Endothelial cell of umbilical vein (primary cell): ENCODE measurements around the gene PLCH1. TPM values are rescaled to one million over a fixed set of nuclear protein-coding genes. Genes with fewer than 3 reads are reported as not detected.

Source experiments
- BruUV-seq: library from RNA; stranded (reverse); fragments of 400-500 nt; replicated peaks from 2 replicates; lab custom pipeline; 2021; lab: Mats Ljungman, UMichigan
- CTCF ChIA-PET: fragments of 300-600, 350-600 bp; sonication (Branson Sonifier 250); formaldehyde crosslinking; loops from one replicate; lab custom pipeline; 2021; ENCODE audit warnings: antibody characterized with exemption, inconsistent platforms; lab: Charles Lee
- POLR2A ChIA-PET: fragments of 300-600, 350-600 bp; sonication (Branson Sonifier 250); formaldehyde crosslinking; loops from one replicate; lab custom pipeline; 2021; ENCODE audit warnings: antibody characterized with exemption, inconsistent platforms; lab: Charles Lee
- DNase-seq: peaks from one replicate; pipeline ENCODE4 v3.0.0-alpha.2; 2011; ENCODE audit warnings: low read depth, low spot score
- FAIRE-seq: peaks from 2 replicates; lab custom pipeline; 2011; peaks lifted over from hg19 to GRCh38; lab: Jason Lieb, UNC
- H2AFZ ChIP-seq: 2 replicates; pipeline ENCODE4 v1.6.0; 2012; ENCODE audit warnings: low read depth, low read length, control low read depth, inconsistent platforms
- H3K27ac ChIP-seq: 2 replicates; pipeline ENCODE4 v1.5.1; 2011; ENCODE audit warnings: low read depth, mild to moderate bottlenecking, control low read depth, low read length, moderate library complexity; ENCODE audit not compliant: insufficient read depth
- H3K27me3 ChIP-seq, 2 experiments: 2 replicates each; pipeline versions ENCODE4 v1.6.0 to v1.6.1; 2011; ENCODE audit warnings: low read length in 2 of 2, mixed read lengths in 1 of 2; ENCODE audit not compliant: control insufficient read depth in 2 of 2, insufficient read depth in 2 of 2
- H3K36me3 ChIP-seq, 2 experiments: 2 replicates in 1 of 2; 3 replicates in 1 of 2; pipeline ENCODE4 v1.5.1; 2011; ENCODE audit warnings: low read length in 2 of 2, mild to moderate bottlenecking in 1 of 2, moderate library complexity in 1 of 2; ENCODE audit not compliant: control insufficient read depth in 2 of 2, insufficient read depth in 2 of 2; ENCODE audit errors: extremely low read depth in 1 of 2
- H3K4me1 ChIP-seq: 3 replicates; pipeline ENCODE4 v1.5.1; 2011; ENCODE audit warnings: mild to moderate bottlenecking, low read length; ENCODE audit not compliant: control insufficient read depth, insufficient read depth; ENCODE audit errors: extremely low read depth
- H3K4me2 ChIP-seq: 2 replicates; pipeline ENCODE4 v1.6.1; 2011; ENCODE audit warnings: low read length, control low read depth, mixed read lengths; ENCODE audit not compliant: insufficient read depth
- H3K4me3 ChIP-seq, 3 experiments: fragments of 200-600 bp in 1 of 3; sonication (generic), shearing (Covaris generic) in 1 of 3; replicated peaks in 1 of 3; 2 replicates each; pipeline ENCODE4 v1.5.1; 2011 to 2016; ENCODE audit warnings: control low read depth in 3 of 3, low read length in 3 of 3, mild to moderate bottlenecking in 2 of 3, inconsistent platforms in 1 of 3, low read depth in 1 of 3, moderate library complexity in 1 of 3; ENCODE audit not compliant: insufficient read depth in 1 of 3
- H3K79me2 ChIP-seq: 2 replicates; pipeline ENCODE4 v1.6.0; 2012; ENCODE audit warnings: low read length, inconsistent platforms; ENCODE audit not compliant: control insufficient read depth, insufficient read depth
- H3K9ac ChIP-seq: replicated peaks from 2 replicates; pipeline ENCODE3; 2011; ENCODE audit warnings: low read length, control low read depth; ENCODE audit not compliant: insufficient read depth; ENCODE audit errors: extremely low read depth
- H3K9me1 ChIP-seq: replicated peaks from 3 replicates; pipeline ENCODE4 v1.6.0; 2011; ENCODE audit warnings: mild to moderate bottlenecking, low read length; ENCODE audit not compliant: control insufficient read depth, insufficient read depth; ENCODE audit errors: extremely low read depth
- H3K9me3 ChIP-seq: replicated peaks from 2 replicates; pipeline ENCODE4 v1.5.1; 2012; ENCODE audit warnings: low read length, inconsistent platforms; ENCODE audit not compliant: control insufficient read depth, insufficient read depth
- H4K20me1 ChIP-seq: replicated peaks from 2 replicates; pipeline ENCODE3; 2011; ENCODE audit warnings: mild to moderate bottlenecking, low read length; ENCODE audit not compliant: control insufficient read depth, insufficient read depth; ENCODE audit errors: extremely low read depth
- CTCF ChIP-seq, 2 donors: IDR thresholded peaks; 1 replicate in 1 of 2; 2 replicates in 1 of 2; pipeline ENCODE4 v1.5.1; 2011; ENCODE audit warnings: low read length in 2 of 2, mild to moderate bottlenecking in 2 of 2, moderate library complexity in 2 of 2, control low read depth in 1 of 2, inconsistent platforms in 1 of 2, low read depth in 1 of 2; ENCODE audit not compliant: insufficient read depth in 1 of 2; ENCODE audit errors: extremely low read depth in 1 of 2
- EZH2 ChIP-seq: IDR thresholded peaks from 2 replicates; pipeline ENCODE4 v1.6.1; 2012; ENCODE audit warnings: borderline replicate concordance, low read depth, mild to moderate bottlenecking, moderate library complexity, low read length, inconsistent platforms; ENCODE audit not compliant: severe bottlenecking
- GATA2 ChIP-seq: IDR thresholded peaks from 2 replicates; pipeline ENCODE4 v1.7.0; 2011; ENCODE audit warnings: low read depth, mild to moderate bottlenecking, moderate library complexity, mixed read lengths, low read length; ENCODE audit not compliant: insufficient read length, insufficient read depth
- MAX ChIP-seq: IDR thresholded peaks from 2 replicates; pipeline ENCODE4 v1.6.1; 2011; ENCODE audit not compliant: insufficient read depth, insufficient read length
- POLR2A ChIP-seq: IDR thresholded peaks from 2 replicates; pipeline ENCODE4 v1.6.1; 2012; ENCODE audit warnings: low read depth, mild to moderate bottlenecking, control low read depth, low read length
- POLR2AphosphoS5 ChIP-seq: IDR thresholded peaks from 2 replicates; pipeline ENCODE4 v1.6.1; 2012; ENCODE audit warnings: low read depth, mild to moderate bottlenecking, control low read depth, low read length, moderate library complexity; ENCODE audit not compliant: insufficient read depth
- dilution Hi-C: fragments of 300-500 bp; cut with MboI; formaldehyde crosslinking; loops from one replicate; pipeline ENCODE4 v1.15.0; 2019; ENCODE audit warnings: low sequenced_read_pairs; ENCODE audit not compliant: extremely low pct_ligation_motif_present
- intact Hi-C: fragments of 100-400 bp; cut with micrococcal nuclease; formaldehyde crosslinking; loops from one replicate; pipeline ENCODE4 v1.10.0; 2022
- polyA plus RNA-seq, 4 experiments: library from polyadenylated mRNA; depleted of rRNA in 3 of 4; stranded (reverse) in 3 of 4; unstranded in 1 of 4; fragments of >200 nt; gene quantifications; 2 replicates each; pipeline versions ENCODE4 v1.2.1 to v1.2.3, GENCODE V29; 2011 to 2012; ENCODE audit warnings: missing spikeins in 1 of 4
- total RNA-seq: library from RNA; stranded (reverse); gene quantifications from 2 replicates; pipeline ENCODE4 v1.2.3, GENCODE V29; 2021

Gene PLCH1
- total and polyA plus RNA-seq, 2 donors (not counting 3 experiments of a cell fraction or from before 2014, with no cell fraction given) = 0.03 TPM; not detected in 1

GRCh38 chr3:155392138-155392537, 352.7 kb downstream of the PLCH1 start:
- Histone ChIP-seq H3K79me2 (no peaks in the 10 kb centered on the region), H3K9me3 (no peaks in the 10 kb centered on the region), H3K36me3 (no peaks in the 10 kb centered on the region), H3K4me3 (no peak overlapping the region), H3K27me3 (no peaks in the 10 kb centered on the region), H3K4me1 (no peaks in the 10 kb centered on the region), H3K9me1 (no peaks in the 10 kb centered on the region), H2AFZ (no peak overlapping the region), H3K4me2 (no peak overlapping the region), H3K9ac (no peak overlapping the region), H4K20me1 (no peaks in the 10 kb centered on the region), H3K27ac (no peak overlapping the region)
- POLR2A ChIA-PET = no interaction called here
- dilution Hi-C loops (no loop called here), intact Hi-C loops (no loop called here)
- no TSS peak for BruUV-seq
- no peak for TF ChIP-seq EZH2
- TF ChIP-seq CTCF (IDR thresholded peaks at IDR 0.05; ENCODE audit: extremely low read depth in 1 of 2, insufficient read depth in 1 of 2, low read depth in 1 of 2, low read length in 2 of 2) = no peak
- no peak for TF ChIP-seq POLR2AphosphoS5
- no peak for TF ChIP-seq GATA2
- no peak for TF ChIP-seq MAX
- TF ChIP-seq POLR2A = no peak
- CTCF ChIA-PET = interaction anchor here (1.0 to 1.3 kb wide), 2 partner anchors 11 to 310 kb away, joined by 3 read pairs; no protein-coding TSS in a partner anchor
- FAIRE-seq (no peak), DNase-seq (no peak)
